Measurements from ENCODE around the gene RARA. TPM values are rescaled to one million over a fixed set of nuclear protein-coding genes. Genes with fewer than 3 reads are reported as not detected.

The RARA gene
- total and polyA plus RNA-seq, 2 experiments from 2014 or later: 7.4 to 15.9 TPM

GRCh38 chr17:40297511-40297910, 11.5 kb upstream of the RARA start:
- Histone ChIP-seq H3K4me3 (no peak overlapping the region), H3K9me2 (ENCODE audit: insufficient read depth) (no peaks in the 10 kb centered on the region), H3K4me2 (no peak overlapping the region), H3K27me3 (ENCODE audit: insufficient read depth) (no peaks in the 10 kb centered on the region), H3K36me3 (ENCODE audit: insufficient read depth) (peaks cover 74% of the 10 kb centered on the region), H2AFZ (no peak overlapping the region), H4K20me1 (replicated peaks; ENCODE audit: insufficient read depth) (peaks cover 37% of the 10 kb centered on the region), H3K27ac (ENCODE audit: low read depth) (no peak overlapping the region), H3K4me1 (ENCODE audit: insufficient read depth) (peaks cover 24% of the 10 kb centered on the region), H3K79me2 (replicated peaks; ENCODE audit: insufficient read depth) (peaks cover 21% of the 10 kb centered on the region), H3F3A (replicated peaks; ENCODE audit: low read depth) (peaks cover 27% of the 10 kb centered on the region)
- TF ChIP-seq STAT1 (IDR thresholded peaks at IDR 0.05; ENCODE audit: unreplicated experiment) (no peak), JUNB (IDR thresholded peaks at IDR 0.05; ENCODE audit: unreplicated experiment) (no peak), ZNF331 (CRISPR knock-in tag; IDR thresholded peaks at IDR 0.05; ENCODE audit: low read depth) (no peak), CREB1 (CRISPR knock-in tag; IDR thresholded peaks at IDR 0.05; ENCODE audit: low read depth) (no peak), POLR2AphosphoS5 (IDR thresholded peaks at IDR 0.05; ENCODE audit: low read depth) (no peak), EZH2 (IDR thresholded peaks at IDR 0.05; ENCODE audit: low read depth, unreplicated experiment) (no peak), ZNF114 (CRISPR knock-in tag; IDR thresholded peaks at IDR 0.05) (no peak), ZNF462 (CRISPR knock-in tag; IDR thresholded peaks at IDR 0.05) (no peak), NANOG (IDR thresholded peaks at IDR 0.05; ENCODE audit: borderline replicate concordance) (no peak), EZH2phosphoT487 (IDR thresholded peaks at IDR 0.05; ENCODE audit: unreplicated experiment) (no peak)
- TF ChIP-seq, protein P1, sequence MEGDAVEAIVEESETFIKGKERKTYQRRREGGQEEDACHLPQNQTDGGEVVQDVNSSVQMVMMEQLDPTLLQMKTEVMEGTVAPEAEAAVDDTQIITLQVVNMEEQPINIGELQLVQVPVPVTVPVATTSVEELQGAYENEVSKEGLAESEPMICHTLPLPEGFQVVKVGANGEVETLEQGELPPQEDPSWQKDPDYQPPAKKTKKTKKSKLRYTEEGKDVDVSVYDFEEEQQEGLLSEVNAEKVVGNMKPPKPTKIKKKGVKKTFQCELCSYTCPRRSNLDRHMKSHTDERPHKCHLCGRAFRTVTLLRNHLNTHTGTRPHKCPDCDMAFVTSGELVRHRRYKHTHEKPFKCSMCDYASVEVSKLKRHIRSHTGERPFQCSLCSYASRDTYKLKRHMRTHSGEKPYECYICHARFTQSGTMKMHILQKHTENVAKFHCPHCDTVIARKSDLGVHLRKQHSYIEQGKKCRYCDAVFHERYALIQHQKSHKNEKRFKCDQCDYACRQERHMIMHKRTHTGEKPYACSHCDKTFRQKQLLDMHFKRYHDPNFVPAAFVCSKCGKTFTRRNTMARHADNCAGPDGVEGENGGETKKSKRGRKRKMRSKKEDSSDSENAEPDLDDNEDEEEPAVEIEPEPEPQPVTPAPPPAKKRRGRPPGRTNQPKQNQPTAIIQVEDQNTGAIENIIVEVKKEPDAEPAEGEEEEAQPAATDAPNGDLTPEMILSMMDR (conservative IDR thresholded peaks at IDR 0.05; ENCODE audit: low read depth in 2 of 2): no peak
- TF ChIP-seq, protein P2, sequence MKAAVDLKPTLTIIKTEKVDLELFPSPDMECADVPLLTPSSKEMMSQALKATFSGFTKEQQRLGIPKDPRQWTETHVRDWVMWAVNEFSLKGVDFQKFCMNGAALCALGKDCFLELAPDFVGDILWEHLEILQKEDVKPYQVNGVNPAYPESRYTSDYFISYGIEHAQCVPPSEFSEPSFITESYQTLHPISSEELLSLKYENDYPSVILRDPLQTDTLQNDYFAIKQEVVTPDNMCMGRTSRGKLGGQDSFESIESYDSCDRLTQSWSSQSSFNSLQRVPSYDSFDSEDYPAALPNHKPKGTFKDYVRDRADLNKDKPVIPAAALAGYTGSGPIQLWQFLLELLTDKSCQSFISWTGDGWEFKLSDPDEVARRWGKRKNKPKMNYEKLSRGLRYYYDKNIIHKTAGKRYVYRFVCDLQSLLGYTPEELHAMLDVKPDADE (IDR thresholded peaks at IDR 0.05): no peak
- TF ChIP-seq, protein P3, sequence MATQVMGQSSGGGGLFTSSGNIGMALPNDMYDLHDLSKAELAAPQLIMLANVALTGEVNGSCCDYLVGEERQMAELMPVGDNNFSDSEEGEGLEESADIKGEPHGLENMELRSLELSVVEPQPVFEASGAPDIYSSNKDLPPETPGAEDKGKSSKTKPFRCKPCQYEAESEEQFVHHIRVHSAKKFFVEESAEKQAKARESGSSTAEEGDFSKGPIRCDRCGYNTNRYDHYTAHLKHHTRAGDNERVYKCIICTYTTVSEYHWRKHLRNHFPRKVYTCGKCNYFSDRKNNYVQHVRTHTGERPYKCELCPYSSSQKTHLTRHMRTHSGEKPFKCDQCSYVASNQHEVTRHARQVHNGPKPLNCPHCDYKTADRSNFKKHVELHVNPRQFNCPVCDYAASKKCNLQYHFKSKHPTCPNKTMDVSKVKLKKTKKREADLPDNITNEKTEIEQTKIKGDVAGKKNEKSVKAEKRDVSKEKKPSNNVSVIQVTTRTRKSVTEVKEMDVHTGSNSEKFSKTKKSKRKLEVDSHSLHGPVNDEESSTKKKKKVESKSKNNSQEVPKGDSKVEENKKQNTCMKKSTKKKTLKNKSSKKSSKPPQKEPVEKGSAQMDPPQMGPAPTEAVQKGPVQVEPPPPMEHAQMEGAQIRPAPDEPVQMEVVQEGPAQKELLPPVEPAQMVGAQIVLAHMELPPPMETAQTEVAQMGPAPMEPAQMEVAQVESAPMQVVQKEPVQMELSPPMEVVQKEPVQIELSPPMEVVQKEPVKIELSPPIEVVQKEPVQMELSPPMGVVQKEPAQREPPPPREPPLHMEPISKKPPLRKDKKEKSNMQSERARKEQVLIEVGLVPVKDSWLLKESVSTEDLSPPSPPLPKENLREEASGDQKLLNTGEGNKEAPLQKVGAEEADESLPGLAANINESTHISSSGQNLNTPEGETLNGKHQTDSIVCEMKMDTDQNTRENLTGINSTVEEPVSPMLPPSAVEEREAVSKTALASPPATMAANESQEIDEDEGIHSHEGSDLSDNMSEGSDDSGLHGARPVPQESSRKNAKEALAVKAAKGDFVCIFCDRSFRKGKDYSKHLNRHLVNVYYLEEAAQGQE (IDR thresholded peaks at IDR 0.05; ENCODE audit: unreplicated experiment): no peak
- Mint-ChIP-seq H3K27ac (peak overlapping the region; percentile 81), H3K4me3 (no peak overlapping the region), H3K36me3 (ENCODE audit: low read depth) (peaks cover 98% of the 10 kb centered on the region), H3K27me3 (ENCODE audit: insufficient read depth, low read depth, poor library complexity) (peaks cover 7% of the 10 kb centered on the region), H3K9me3 (no peaks in the 10 kb centered on the region), H3K4me1 (peaks cover 38% of the 10 kb centered on the region)
- DNase-seq (ENCODE audit: low spot score) (no peak), ATAC-seq (no peak)
